Measurements from ENCODE around the gene BAHCC1.

Gene BAHCC1

DNA sequence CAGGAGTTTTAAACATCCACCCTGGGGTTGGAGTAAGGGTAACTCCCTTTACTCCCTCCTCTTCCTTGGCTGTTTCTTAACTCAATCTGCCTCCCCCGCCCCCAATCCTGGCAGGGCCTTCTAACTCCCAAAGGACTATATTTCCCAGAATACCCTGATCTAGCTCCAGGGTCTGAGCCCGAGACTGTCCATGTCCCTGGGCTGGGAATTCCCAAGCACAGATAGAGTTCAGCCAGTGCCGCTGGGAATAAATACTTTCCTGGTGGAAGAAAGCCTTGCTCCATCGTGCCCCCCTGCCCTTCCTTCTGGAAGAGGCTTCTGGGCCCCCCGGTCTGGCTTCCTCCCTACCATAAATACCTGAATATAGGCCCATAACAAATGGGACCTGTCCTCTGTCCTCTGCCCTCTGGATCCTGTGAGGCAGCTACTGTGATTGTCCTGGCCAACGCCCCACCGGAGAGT is 10.2 kb downstream of the BAHCC1 start:
- no peak overlapping the region for H3K4me3 ChIP-seq (replicated peaks in 1 of 2; ENCODE audit: low read depth in 2 of 2, low read length in 2 of 2)
- TF ChIP-seq CTCF (IDR thresholded peaks at IDR 0.05; ENCODE audit: low read depth, low read length) = no peak
- peak; percentile 81 to 98 for DNase-seq (ENCODE audit: low read depth in 2 of 2)

- DNase-seq (ENCODE audit: low read depth in 2 of 2) = no peak
- no peak for TF ChIP-seq CTCF (IDR thresholded peaks at IDR 0.05; ENCODE audit: low read depth, low read length)
- H3K4me3 ChIP-seq (replicated peaks in 1 of 2; ENCODE audit: low read depth in 2 of 2, low read length in 2 of 2) = no peak overlapping the region
Measured at GRCh38 chr17:81406117-81406953, 11.1 kb downstream of the BAHCC1 start.

- no peak overlapping the region for H3K4me3 ChIP-seq (replicated peaks in 1 of 2; ENCODE audit: low read depth in 2 of 2, low read length in 2 of 2)
- no peak for TF ChIP-seq CTCF (IDR thresholded peaks at IDR 0.05; ENCODE audit: low read depth, low read length)
- DNase-seq (ENCODE audit: low read depth in 2 of 2) = no peak
Measured at GRCh38 chr17:81408049-81408448, 12.8 kb downstream of the BAHCC1 start.

GRCh38 chr17:81409190-81409935 is 14.1 kb downstream of the BAHCC1 start:
- H3K4me3 ChIP-seq (replicated peaks in 1 of 2; ENCODE audit: low read depth in 2 of 2, low read length in 2 of 2) = no peak overlapping the region
- no peak for TF ChIP-seq CTCF (IDR thresholded peaks at IDR 0.05; ENCODE audit: low read depth, low read length)
- DNase-seq (ENCODE audit: low read depth in 2 of 2) = no peak

GRCh38 chr17:81410852-81411251 is 15.6 kb downstream of the BAHCC1 start:
- no peak for DNase-seq (ENCODE audit: low read depth in 2 of 2)
- H3K4me3 ChIP-seq (replicated peaks in 1 of 2; ENCODE audit: low read depth in 2 of 2, low read length in 2 of 2) = no peak overlapping the region
- no peak for TF ChIP-seq CTCF (IDR thresholded peaks at IDR 0.05; ENCODE audit: low read depth, low read length)

- H3K4me3 ChIP-seq (replicated peaks in 1 of 2; ENCODE audit: low read depth in 2 of 2, low read length in 2 of 2) = no peak overlapping the region
- no peak for TF ChIP-seq CTCF (IDR thresholded peaks at IDR 0.05; ENCODE audit: low read depth, low read length)
- no peak for DNase-seq (ENCODE audit: low read depth in 2 of 2)
Measured at GRCh38 chr17:81411305-81411704, 16.0 kb downstream of the BAHCC1 start.
